Measurements from ENCODE around the gene HSFY2. TPM values are rescaled to one million over a fixed set of nuclear protein-coding genes. Genes with fewer than 3 reads are reported as not detected.
"Not testable (repeated sequence)": the region's sequence is repeated elsewhere in the genome, so short reads cannot be mapped to it uniquely, and the experiment has no call there.

The HSFY2 gene, protein sequence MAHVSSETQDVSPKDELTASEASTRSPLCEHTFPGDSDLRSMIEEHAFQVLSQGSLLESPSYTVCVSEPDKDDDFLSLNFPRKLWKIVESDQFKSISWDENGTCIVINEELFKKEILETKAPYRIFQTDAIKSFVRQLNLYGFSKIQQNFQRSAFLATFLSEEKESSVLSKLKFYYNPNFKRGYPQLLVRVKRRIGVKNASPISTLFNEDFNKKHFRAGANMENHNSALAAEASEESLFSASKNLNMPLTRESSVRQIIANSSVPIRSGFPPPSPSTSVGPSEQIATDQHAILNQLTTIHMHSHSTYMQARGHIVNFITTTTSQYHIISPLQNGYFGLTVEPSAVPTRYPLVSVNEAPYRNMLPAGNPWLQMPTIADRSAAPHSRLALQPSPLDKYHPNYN
- not detected in 2 replicates for total RNA-seq
- polyA plus RNA-seq, result not detected in 2 replicates
- not detected in 2 replicates for polyA plus RNA-seq (2011; cell fraction: cytosol; rRNA removed)
- 0.16 TPM in 1 of 2 replicates, not detected in the other for polyA plus RNA-seq (2011; cell fraction: nucleus; rRNA removed)
- polyA plus RNA-seq (2012), result not detected in 2 replicates
- not detected in 2 replicates for polyA minus RNA-seq
- not detected for polyA minus RNA-seq (2011; cell fraction: cytosol; rRNA and poly(A)+ RNA removed)
- polyA minus RNA-seq (2011; cell fraction: nucleus; rRNA and poly(A)+ RNA removed), result not detected in 2 replicates
- Bru-seq, nascent RNA, result not detected
- BruChase-seq, experiment 1, labeled RNA remaining after a 6-hour chase, result not detected
- BruChase-seq, experiment 2, labeled RNA remaining after a 2-hour chase, result not detected
- long read RNA-seq, result 0 reads

DNA sequence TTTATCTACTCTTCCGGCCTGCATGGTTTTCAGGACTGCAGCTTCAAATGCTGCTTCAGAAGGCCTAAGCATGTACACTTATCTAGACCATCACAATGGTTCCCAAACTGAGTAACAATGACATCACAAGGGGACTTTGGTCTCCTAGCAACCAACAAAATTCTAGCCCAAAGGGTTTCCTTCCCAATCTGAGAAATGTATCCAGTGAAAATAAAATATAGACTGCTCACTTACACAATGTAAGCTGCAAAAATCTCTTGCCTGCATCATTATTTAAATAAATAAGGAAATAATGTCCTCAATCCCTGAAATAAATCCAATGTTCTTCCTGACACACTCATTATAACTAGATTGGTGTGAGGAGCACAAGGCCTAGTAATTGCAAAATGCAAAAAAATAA, at the start of gene HSFY2:
TSS of gene HSFY2 (minus strand) at position 101 of the 400 bp plus-strand sequence. CDS start 117 bp downstream, outside the sequence.
- H3K79me2 ChIP-seq (ENCODE audit: control insufficient read depth, insufficient read depth, low read length); H3K27me3 ChIP-seq (ENCODE audit: control insufficient read depth in 2 of 2, insufficient read depth in 2 of 2, low read length in 2 of 2); FAIRE-seq; DNase-seq (ENCODE audit: low read depth, low spot score); intact Hi-C loops (cut with micrococcal nuclease); H3K9ac ChIP-seq (replicated peaks; ENCODE audit: extremely low read depth, insufficient read depth, low read length); H3K4me2 ChIP-seq (ENCODE audit: insufficient read depth, low read length); BruUV-seq (replicated peaks); CTCF ChIA-PET; dilution Hi-C loops (cut with MboI; ENCODE audit: extremely low pct_ligation_motif_present, low sequenced_read_pairs); H3K9me1 ChIP-seq (replicated peaks; ENCODE audit: control insufficient read depth, extremely low read depth, insufficient read depth, low read length); H3K9me3 ChIP-seq (replicated peaks; ENCODE audit: control insufficient read depth, insufficient read depth, low read length); H3K4me3 ChIP-seq (replicated peaks in 1 of 3; ENCODE audit: insufficient read depth in 1 of 3, low read depth in 1 of 3, low read length in 3 of 3); H2AFZ ChIP-seq (ENCODE audit: low read depth, low read length); H4K20me1 ChIP-seq (replicated peaks; ENCODE audit: control insufficient read depth, extremely low read depth, insufficient read depth, low read length); POLR2A ChIA-PET; H3K4me1 ChIP-seq (ENCODE audit: control insufficient read depth, extremely low read depth, insufficient read depth, low read length); H3K27ac ChIP-seq (ENCODE audit: insufficient read depth, low read depth, low read length); H3K36me3 ChIP-seq (ENCODE audit: control insufficient read depth in 2 of 2, extremely low read depth in 1 of 2, insufficient read depth in 2 of 2, low read length in 2 of 2): not testable (repeated sequence)

DNA sequence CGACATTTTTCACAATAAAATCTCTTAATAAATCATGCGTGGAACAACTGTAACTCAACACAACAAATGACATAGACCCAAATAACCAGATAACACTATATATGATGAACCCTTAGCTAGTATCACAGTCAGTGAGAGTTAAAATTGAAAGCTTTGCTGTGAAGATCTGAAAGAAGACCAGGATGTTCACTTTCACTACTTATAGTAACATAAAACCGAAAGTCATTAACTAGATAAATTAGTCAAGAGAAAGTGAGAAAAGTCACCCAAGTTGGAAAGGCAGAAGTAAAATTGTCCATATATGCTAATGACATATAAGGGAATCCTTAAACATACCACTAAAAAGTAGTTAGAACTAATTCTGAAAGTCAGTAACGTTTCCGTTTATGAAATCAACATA, 42.2 kb upstream of the HSFY2 start:
- FAIRE-seq; intact Hi-C loops (cut with micrococcal nuclease); H3K27me3 ChIP-seq (ENCODE audit: control insufficient read depth in 2 of 2, insufficient read depth in 2 of 2, low read length in 2 of 2); BruUV-seq (replicated peaks); H3K4me1 ChIP-seq (ENCODE audit: control insufficient read depth, extremely low read depth, insufficient read depth, low read length); H3K9me1 ChIP-seq (replicated peaks; ENCODE audit: control insufficient read depth, extremely low read depth, insufficient read depth, low read length); H3K27ac ChIP-seq (ENCODE audit: insufficient read depth, low read depth, low read length); H3K4me2 ChIP-seq (ENCODE audit: insufficient read depth, low read length); POLR2A ChIA-PET; H3K9me3 ChIP-seq (replicated peaks; ENCODE audit: control insufficient read depth, insufficient read depth, low read length); H3K4me3 ChIP-seq (replicated peaks in 1 of 3; ENCODE audit: insufficient read depth in 1 of 3, low read depth in 1 of 3, low read length in 3 of 3); H3K36me3 ChIP-seq (ENCODE audit: control insufficient read depth in 2 of 2, extremely low read depth in 1 of 2, insufficient read depth in 2 of 2, low read length in 2 of 2); CTCF ChIA-PET; H2AFZ ChIP-seq (ENCODE audit: low read depth, low read length); dilution Hi-C loops (cut with MboI; ENCODE audit: extremely low pct_ligation_motif_present, low sequenced_read_pairs); H3K79me2 ChIP-seq (ENCODE audit: control insufficient read depth, insufficient read depth, low read length); H4K20me1 ChIP-seq (replicated peaks; ENCODE audit: control insufficient read depth, extremely low read depth, insufficient read depth, low read length); H3K9ac ChIP-seq (replicated peaks; ENCODE audit: extremely low read depth, insufficient read depth, low read length); DNase-seq (ENCODE audit: low read depth, low spot score): not testable (repeated sequence)

DNA sequence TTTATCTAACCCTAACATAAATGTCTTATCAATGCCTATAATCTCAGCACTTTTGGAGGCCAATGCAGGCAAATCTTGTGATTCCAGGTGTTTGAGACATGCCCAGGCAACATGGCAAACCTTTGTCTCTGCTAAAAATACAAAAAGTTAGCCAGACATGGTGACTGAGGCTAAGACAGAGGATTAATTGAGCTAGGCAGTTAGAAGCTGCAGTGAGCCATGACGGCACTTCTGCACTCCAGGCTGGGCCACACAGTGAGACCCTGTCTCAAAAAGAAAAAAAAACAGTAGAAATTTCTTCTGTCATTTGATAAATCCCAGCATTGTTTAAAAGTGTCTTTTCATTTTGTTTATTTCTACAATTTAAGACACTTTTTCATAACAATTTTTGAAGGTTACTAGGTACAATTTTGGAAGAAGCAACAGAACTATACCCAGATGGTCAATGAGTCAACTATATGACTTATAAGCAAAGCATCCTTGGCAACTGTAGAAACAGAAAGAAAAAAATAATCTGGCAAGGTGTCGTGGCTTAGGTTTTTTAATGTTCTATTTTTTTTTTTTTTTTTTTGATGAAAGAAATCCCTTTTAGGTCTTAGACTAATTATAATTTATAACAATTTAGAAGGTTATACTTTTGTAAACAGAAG, 15.3 kb upstream of the HSFY2 start:
- dilution Hi-C loops (cut with MboI; ENCODE audit: extremely low pct_ligation_motif_present, low sequenced_read_pairs); DNase-seq (ENCODE audit: low read depth, low spot score); BruUV-seq (replicated peaks); H3K36me3 ChIP-seq (ENCODE audit: control insufficient read depth in 2 of 2, extremely low read depth in 1 of 2, insufficient read depth in 2 of 2, low read length in 2 of 2); H3K27me3 ChIP-seq (ENCODE audit: control insufficient read depth in 2 of 2, insufficient read depth in 2 of 2, low read length in 2 of 2); H3K9me1 ChIP-seq (replicated peaks; ENCODE audit: control insufficient read depth, extremely low read depth, insufficient read depth, low read length); POLR2A ChIA-PET; H3K4me3 ChIP-seq (replicated peaks in 1 of 3; ENCODE audit: insufficient read depth in 1 of 3, low read depth in 1 of 3, low read length in 3 of 3); FAIRE-seq; H3K4me1 ChIP-seq (ENCODE audit: control insufficient read depth, extremely low read depth, insufficient read depth, low read length); H4K20me1 ChIP-seq (replicated peaks; ENCODE audit: control insufficient read depth, extremely low read depth, insufficient read depth, low read length); H2AFZ ChIP-seq (ENCODE audit: low read depth, low read length); H3K9me3 ChIP-seq (replicated peaks; ENCODE audit: control insufficient read depth, insufficient read depth, low read length); H3K79me2 ChIP-seq (ENCODE audit: control insufficient read depth, insufficient read depth, low read length); H3K4me2 ChIP-seq (ENCODE audit: insufficient read depth, low read length); H3K9ac ChIP-seq (replicated peaks; ENCODE audit: extremely low read depth, insufficient read depth, low read length); H3K27ac ChIP-seq (ENCODE audit: insufficient read depth, low read depth, low read length); CTCF ChIA-PET; intact Hi-C loops (cut with micrococcal nuclease): not testable (repeated sequence)

DNA sequence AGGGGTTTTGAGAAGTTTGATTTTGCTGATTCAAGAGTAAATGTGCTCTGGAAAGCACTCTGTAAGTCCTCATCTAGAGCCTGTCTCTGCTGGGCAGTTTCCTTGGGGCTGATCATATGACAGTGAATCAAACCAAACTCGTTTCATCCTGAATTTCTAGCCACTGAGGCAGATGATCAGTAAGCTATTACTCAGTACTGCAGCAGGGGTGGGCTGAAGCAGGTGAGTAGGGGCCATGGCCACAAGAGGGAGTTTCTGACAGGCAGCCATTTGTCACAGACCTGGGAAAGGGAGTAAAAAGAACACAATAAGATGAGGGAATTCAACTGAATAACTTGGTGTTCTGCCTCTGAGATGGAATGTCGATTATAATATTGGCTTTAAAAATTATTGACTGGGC, 19.5 kb downstream of the HSFY2 start:
- BruUV-seq (replicated peaks); H3K9ac ChIP-seq (replicated peaks; ENCODE audit: extremely low read depth, insufficient read depth, low read length); FAIRE-seq; H3K4me2 ChIP-seq (ENCODE audit: insufficient read depth, low read length); POLR2A ChIA-PET; H3K79me2 ChIP-seq (ENCODE audit: control insufficient read depth, insufficient read depth, low read length); H3K36me3 ChIP-seq (ENCODE audit: control insufficient read depth in 2 of 2, extremely low read depth in 1 of 2, insufficient read depth in 2 of 2, low read length in 2 of 2); intact Hi-C loops (cut with micrococcal nuclease); CTCF ChIA-PET; H3K4me3 ChIP-seq (replicated peaks in 1 of 3; ENCODE audit: insufficient read depth in 1 of 3, low read depth in 1 of 3, low read length in 3 of 3); H3K27ac ChIP-seq (ENCODE audit: insufficient read depth, low read depth, low read length); DNase-seq (ENCODE audit: low read depth, low spot score); dilution Hi-C loops (cut with MboI; ENCODE audit: extremely low pct_ligation_motif_present, low sequenced_read_pairs); H3K4me1 ChIP-seq (ENCODE audit: control insufficient read depth, extremely low read depth, insufficient read depth, low read length); H3K27me3 ChIP-seq (ENCODE audit: control insufficient read depth in 2 of 2, insufficient read depth in 2 of 2, low read length in 2 of 2); H3K9me3 ChIP-seq (replicated peaks; ENCODE audit: control insufficient read depth, insufficient read depth, low read length); H4K20me1 ChIP-seq (replicated peaks; ENCODE audit: control insufficient read depth, extremely low read depth, insufficient read depth, low read length); H3K9me1 ChIP-seq (replicated peaks; ENCODE audit: control insufficient read depth, extremely low read depth, insufficient read depth, low read length); H2AFZ ChIP-seq (ENCODE audit: low read depth, low read length): not testable (repeated sequence)

Measured in endothelial cell of umbilical vein (primary cell).